Gastrocnemius medialis (tissue), 4 donors: Measurements from ENCODE around the gene LCN2.

Source experiments
- CTCF ChIP-seq, 5 experiments: fragments of 450-650 bp in 3 of 5; fragments of 200-600 bp in 2 of 5; sonication (generic) in 2 of 5; IDR thresholded peaks in 4 of 5; conservative IDR thresholded peaks in 1 of 5; 1 replicate in 4 of 5; 2 replicates in 1 of 5; pipeline ENCODE4 v1.5.1; 2016 to 2019; ENCODE audit warnings: antibody characterized with exemption in 5 of 5, mild to moderate bottlenecking in 3 of 5, moderate library complexity in 3 of 5
- POLR2A ChIP-seq, 2 donors: fragments of 450-650 bp; IDR thresholded peaks; one replicate each; pipeline ENCODE4 v1.6.1; 2017; ENCODE audit warnings: antibody characterized with exemption in 2 of 2, mild to moderate bottlenecking in 2 of 2, moderate library complexity in 2 of 2

GRCh38 chr9:128149001-128149701 lies at the start of gene LCN2:
- no peak for TF ChIP-seq CTCF (IDR thresholded peaks at IDR 0.05 in 4 of 5, conservative IDR thresholded peaks at IDR 0.05 in 1 of 5)
- no peak for TF ChIP-seq POLR2A (IDR thresholded peaks at IDR 0.05)
